Smooth muscle cell (in vitro differentiated cells): ENCODE data around the gene IL21R. TPM values are rescaled to one million over a fixed set of nuclear protein-coding genes. Genes with fewer than 3 reads are reported as not detected.

Experiments
- DNase-seq: peaks from one replicate; lab custom pipeline; 2025; ENCODE audit not compliant: unreplicated experiment; lab: John Stamatoyannopoulos, UW
- H2AFZ ChIP-seq: fragments of 200-600 bp; sonication (generic); 2 replicates; pipeline ENCODE4 v1.6.0; 2016; ENCODE audit warnings: antibody characterized with exemption, low read depth, mild to moderate bottlenecking
- H3F3A ChIP-seq: fragments of 200-600 bp; sonication (generic); 2 replicates; pipeline ENCODE4 v1.6.0; 2017; ENCODE audit warnings: antibody characterized with exemption, low read depth
- H3K27ac ChIP-seq: fragments of 200-600 bp; sonication (generic); 2 replicates; pipeline ENCODE4 v1.5.1; 2016; ENCODE audit warnings: low read depth, mild to moderate bottlenecking
- H3K27me3 ChIP-seq: fragments of 200-600 bp; sonication (generic); 2 replicates; pipeline ENCODE4 v1.6.1; 2016; ENCODE audit warnings: low read depth, mild to moderate bottlenecking
- H3K36me3 ChIP-seq: fragments of 200-600 bp; sonication (generic); 2 replicates; pipeline ENCODE4 v1.5.1; 2016; ENCODE audit warnings: low read depth
- H3K4me1 ChIP-seq: fragments of 200-600 bp; sonication (generic); 2 replicates; pipeline ENCODE4 v1.5.1; 2016; ENCODE audit warnings: low read depth
- H3K4me2 ChIP-seq: fragments of 200-600 bp; sonication (generic); 2 replicates; pipeline ENCODE4 v1.6.0; 2016; ENCODE audit warnings: mild to moderate bottlenecking
- H3K4me3 ChIP-seq: fragments of 200-600 bp; sonication (generic); 2 replicates; pipeline ENCODE4 v1.5.1; 2016; ENCODE audit warnings: mild to moderate bottlenecking
- H3K79me2 ChIP-seq: fragments of 200-600 bp; sonication (generic); 2 replicates; pipeline ENCODE4 v1.6.0; 2016; ENCODE audit warnings: low read depth, mild to moderate bottlenecking
- H3K9ac ChIP-seq: fragments of 200-600 bp; sonication (generic); 2 replicates; pipeline ENCODE4 v1.6.0; 2016; ENCODE audit warnings: low read depth
- H3K9me3 ChIP-seq: fragments of 200-600 bp; sonication (generic); replicated peaks from 2 replicates; pipeline ENCODE4 v1.5.1; 2016; ENCODE audit warnings: low read depth
- H4K20me1 ChIP-seq: fragments of 200-600 bp; sonication (generic); 2 replicates; pipeline ENCODE4 v1.6.0; 2016; ENCODE audit warnings: low read depth
- WGBS: methylation state at CpG from one replicate; pipeline ENCODE4 v1.1.7; 2016; ENCODE audit warnings: low lambda C conversion rate; 5-methylcytosine and 5-hydroxymethylcytosine counted together
- polyA plus RNA-seq: library from polyadenylated mRNA; unstranded; fragments of >200 nt; fragmentation: Nextera tagmentation; extraction: Ambion mirVana; gene quantifications from 2 replicates; pipeline ENCODE4 v1.2.1, GENCODE V29; 2016
- total RNA-seq: library from RNA; depleted of rRNA; stranded (reverse); fragments of >200 nt; gene quantifications from 2 replicates; pipeline ENCODE4 v1.2.3, GENCODE V29; 2014
- TF ChIP-seq, protein P1 (sequence below): fragments of 200-600 bp; sonication (generic); IDR thresholded peaks from 2 replicates; pipeline ENCODE4 v1.5.1; 2017; ENCODE audit warnings: borderline replicate concordance, mild to moderate bottlenecking, antibody characterized with exemption; ENCODE audit not compliant: insufficient read depth, poor library complexity, severe bottlenecking

The IL21R gene
- total and polyA plus RNA-seq, 2 experiments from 2014 or later = not detected

DNA sequence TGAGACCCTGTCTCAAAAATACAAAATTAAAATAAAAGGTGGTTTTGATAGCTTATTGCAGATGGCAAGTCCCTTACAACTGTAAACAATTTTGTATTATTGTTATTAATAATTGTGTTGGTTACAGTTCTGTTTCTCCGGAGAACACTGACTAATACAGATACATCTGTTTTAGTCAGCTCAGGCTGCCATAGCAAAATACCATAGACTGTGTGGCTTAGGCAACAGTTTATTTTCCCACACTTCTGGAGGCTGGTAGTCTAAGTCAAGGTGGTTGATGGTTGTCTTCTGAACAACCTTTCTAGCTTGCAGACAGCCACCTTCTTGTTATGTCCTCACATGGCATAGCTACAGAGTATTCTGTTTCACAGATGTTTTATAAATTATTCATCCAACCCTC lies 14.2 kb upstream of the IL21R start:
- Histone ChIP-seq H3K79me2 (no peaks in the 10 kb centered on the region), H3K4me1 (no peaks in the 10 kb centered on the region), H2AFZ (no peak overlapping the region), H3K27me3 (no peaks in the 10 kb centered on the region), H3K9me3 (no peaks in the 10 kb centered on the region), H3K4me3 (no peak overlapping the region), H3K4me2 (no peak overlapping the region), H4K20me1 (no peaks in the 10 kb centered on the region), H3K9ac (no peak overlapping the region), H3K27ac (no peak overlapping the region), H3F3A (no peaks in the 10 kb centered on the region), H3K36me3 (no peaks in the 10 kb centered on the region)
- no peak for DNase-seq
- WGBS = 89% methylated on average over 1 of the region's 1 CpG
- TF ChIP-seq, protein P1, sequence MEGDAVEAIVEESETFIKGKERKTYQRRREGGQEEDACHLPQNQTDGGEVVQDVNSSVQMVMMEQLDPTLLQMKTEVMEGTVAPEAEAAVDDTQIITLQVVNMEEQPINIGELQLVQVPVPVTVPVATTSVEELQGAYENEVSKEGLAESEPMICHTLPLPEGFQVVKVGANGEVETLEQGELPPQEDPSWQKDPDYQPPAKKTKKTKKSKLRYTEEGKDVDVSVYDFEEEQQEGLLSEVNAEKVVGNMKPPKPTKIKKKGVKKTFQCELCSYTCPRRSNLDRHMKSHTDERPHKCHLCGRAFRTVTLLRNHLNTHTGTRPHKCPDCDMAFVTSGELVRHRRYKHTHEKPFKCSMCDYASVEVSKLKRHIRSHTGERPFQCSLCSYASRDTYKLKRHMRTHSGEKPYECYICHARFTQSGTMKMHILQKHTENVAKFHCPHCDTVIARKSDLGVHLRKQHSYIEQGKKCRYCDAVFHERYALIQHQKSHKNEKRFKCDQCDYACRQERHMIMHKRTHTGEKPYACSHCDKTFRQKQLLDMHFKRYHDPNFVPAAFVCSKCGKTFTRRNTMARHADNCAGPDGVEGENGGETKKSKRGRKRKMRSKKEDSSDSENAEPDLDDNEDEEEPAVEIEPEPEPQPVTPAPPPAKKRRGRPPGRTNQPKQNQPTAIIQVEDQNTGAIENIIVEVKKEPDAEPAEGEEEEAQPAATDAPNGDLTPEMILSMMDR = no peak

DNA sequence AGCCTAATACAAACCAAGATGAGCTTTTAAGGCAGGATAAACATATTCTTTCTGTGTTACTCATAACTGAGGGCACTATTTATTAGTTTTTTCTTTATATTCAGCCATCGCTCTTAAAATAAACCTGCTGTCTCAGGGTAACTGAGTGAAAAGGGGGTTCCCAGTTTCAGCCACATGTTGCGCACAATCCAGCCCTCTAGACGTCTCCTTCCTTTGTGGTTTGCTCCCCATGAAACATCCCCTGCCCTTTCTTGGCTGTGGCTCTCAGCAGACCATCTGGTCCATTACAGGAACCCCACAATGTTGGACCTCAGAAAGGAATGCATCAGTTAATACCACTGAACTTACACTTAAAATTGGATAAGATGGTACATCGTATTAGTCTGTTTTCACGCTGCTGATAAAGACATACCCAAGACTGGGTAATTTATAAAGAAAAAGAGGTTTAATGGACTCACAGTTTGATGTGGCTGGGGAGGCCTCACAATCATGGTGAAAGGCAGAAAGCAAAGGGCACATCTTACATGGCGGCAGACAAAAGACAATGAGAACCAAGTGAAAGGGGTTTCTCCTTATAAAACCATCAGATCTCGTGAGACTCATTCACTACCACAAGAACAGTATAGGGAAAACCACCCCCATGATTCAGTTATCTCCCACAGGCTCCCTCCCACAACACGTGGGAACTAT lies 12.6 kb upstream of the IL21R start:
- no peaks in the 10 kb centered on the region for H3K79me2 ChIP-seq
- no peak overlapping the region for H3K27ac ChIP-seq
- WGBS = 87% methylated on average over 8 of the region's 8 CpGs
- DNase-seq = no peak
- no peak overlapping the region for H3K4me3 ChIP-seq
- H3K4me2 ChIP-seq = no peak overlapping the region
- no peaks in the 10 kb centered on the region for H3F3A ChIP-seq
- no peaks in the 10 kb centered on the region for H3K4me1 ChIP-seq
- no peaks in the 10 kb centered on the region for H3K36me3 ChIP-seq
- H3K9me3 ChIP-seq = no peaks in the 10 kb centered on the region
- no peak overlapping the region for H2AFZ ChIP-seq
- no peak overlapping the region for H3K9ac ChIP-seq
- no peaks in the 10 kb centered on the region for H4K20me1 ChIP-seq
- TF ChIP-seq, protein P1 = no peak
- no peaks in the 10 kb centered on the region for H3K27me3 ChIP-seq

DNA sequence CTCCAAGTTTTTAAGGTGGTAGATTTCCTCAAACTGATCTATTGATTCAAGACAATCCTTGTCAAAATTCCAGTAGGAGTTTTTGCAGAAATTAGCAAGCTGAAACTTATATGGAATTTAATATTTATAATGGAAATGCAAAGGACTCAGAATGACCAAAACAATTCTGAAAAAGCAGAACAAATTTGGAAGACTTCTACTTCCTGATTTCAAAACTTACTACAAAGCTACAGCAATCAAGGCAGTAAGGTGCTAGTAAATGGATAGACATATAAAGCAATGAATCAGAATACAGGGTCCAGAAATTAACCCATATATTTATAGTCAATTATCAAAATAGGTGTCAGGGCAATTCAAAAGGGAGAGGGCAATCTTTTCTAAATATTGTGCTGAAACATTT lies 11.8 kb upstream of the IL21R start:
- Histone ChIP-seq H3K4me3 (no peak overlapping the region), H3K27ac (no peak overlapping the region), H3F3A (no peaks in the 10 kb centered on the region), H3K36me3 (no peaks in the 10 kb centered on the region), H3K79me2 (no peaks in the 10 kb centered on the region), H4K20me1 (no peaks in the 10 kb centered on the region), H3K9ac (no peak overlapping the region), H3K4me1 (no peaks in the 10 kb centered on the region), H3K27me3 (no peaks in the 10 kb centered on the region), H3K9me3 (no peaks in the 10 kb centered on the region), H3K4me2 (no peak overlapping the region), H2AFZ (no peak overlapping the region)
- TF ChIP-seq, protein P1 = no peak
- no peak for DNase-seq

DNA sequence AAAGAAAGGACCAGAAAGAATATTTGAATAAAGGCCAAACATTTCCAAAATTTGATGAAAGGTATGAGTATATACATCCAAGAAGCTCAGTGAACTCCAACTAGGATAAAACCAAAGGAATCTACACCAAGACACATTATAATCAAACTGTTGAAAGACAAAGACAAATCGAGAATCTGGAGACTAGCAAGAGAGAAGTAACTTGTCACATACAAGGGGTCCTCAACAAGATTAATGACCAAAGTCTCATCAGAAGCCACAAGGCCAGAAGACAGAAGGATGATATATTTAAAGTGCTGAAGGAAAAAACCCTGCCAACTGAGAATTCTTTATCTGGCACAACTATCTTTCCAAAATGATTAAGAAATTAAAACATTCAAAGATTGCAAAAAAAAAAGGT lies 9.3 kb upstream of the IL21R start:
- Histone ChIP-seq H3K4me3 (no peak overlapping the region), H3K9ac (no peak overlapping the region), H2AFZ (no peak overlapping the region), H3K27ac (no peak overlapping the region), H3K9me3 (no peaks in the 10 kb centered on the region), H3K27me3 (no peaks in the 10 kb centered on the region), H3K4me1 (no peaks in the 10 kb centered on the region), H3K79me2 (no peaks in the 10 kb centered on the region), H3K36me3 (no peaks in the 10 kb centered on the region), H3K4me2 (no peak overlapping the region), H4K20me1 (no peaks in the 10 kb centered on the region), H3F3A (no peaks in the 10 kb centered on the region)
- WGBS = 62% methylated on average over 1 of the region's 1 CpG
- TF ChIP-seq, protein P1 = no peak
- DNase-seq = no peak
